ES-I3 (cell line): ENCODE results near the gene TMEM273.

Source experiments
- H3K36me3 ChIP-seq: 2 replicates; pipeline ENCODE4 v1.6.1; 2013; ENCODE audit warnings: mild to moderate bottlenecking, low read length, control low read depth, moderate library complexity; ENCODE audit not compliant: insufficient read depth
- H3K4me1 ChIP-seq: 2 replicates; pipeline ENCODE4 v1.6.1; 2013; ENCODE audit warnings: mild to moderate bottlenecking, control low read depth, low read length; ENCODE audit not compliant: insufficient read depth
- H3K9ac ChIP-seq: 2 replicates; pipeline ENCODE4 v1.6.1; 2013; ENCODE audit warnings: low read depth, mild to moderate bottlenecking, low read length, moderate library complexity
- H3K9me3 ChIP-seq: 2 replicates; pipeline ENCODE4 v1.6.1; 2013; ENCODE audit warnings: mild to moderate bottlenecking, low read length, moderate library complexity; ENCODE audit not compliant: control insufficient read depth, insufficient read depth

Gene TMEM273

DNA sequence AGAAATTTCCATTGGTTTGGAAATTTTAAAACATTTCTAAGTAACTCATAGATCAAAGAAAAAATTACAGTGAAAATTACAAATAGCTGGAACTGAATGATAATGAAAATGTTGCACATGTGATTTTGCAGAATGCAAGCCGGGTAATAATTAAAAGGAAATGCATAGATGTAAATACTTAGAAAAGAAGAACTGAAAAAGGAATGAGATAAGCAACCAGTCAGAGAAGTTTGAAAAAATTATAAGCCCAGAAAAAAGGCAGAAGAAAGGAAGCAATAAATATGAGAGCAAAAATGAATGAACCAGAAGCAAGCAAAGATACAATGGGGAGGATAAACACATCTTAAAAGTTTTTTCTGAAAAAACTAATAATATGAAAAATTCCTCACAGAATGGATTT lies 3.2 kb upstream of the TMEM273 start:
- Histone ChIP-seq H3K4me1 (no peaks in the 10 kb centered on the region), H3K9me3 (no peaks in the 10 kb centered on the region), H3K9ac (no peak overlapping the region), H3K36me3 (no peaks in the 10 kb centered on the region)

DNA sequence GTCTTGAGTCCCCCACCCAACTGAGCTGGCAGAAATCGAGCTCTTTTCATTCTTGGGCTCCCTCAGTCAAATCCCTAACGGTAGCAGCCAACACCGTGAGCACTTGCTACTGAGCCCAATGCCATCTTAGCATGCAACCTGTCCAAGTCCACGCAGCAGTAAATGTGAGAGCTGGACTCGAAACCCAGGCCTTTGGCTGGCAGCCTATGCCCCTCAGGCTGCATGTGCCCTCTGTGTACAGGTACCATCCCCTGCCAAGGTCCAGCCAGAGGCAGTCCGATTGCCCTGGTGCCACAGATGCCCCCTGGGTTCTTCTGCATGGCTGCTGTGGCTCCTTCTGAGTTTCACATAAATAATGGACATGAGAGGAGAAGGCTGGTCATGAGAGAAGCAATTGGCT lies 1.2 kb upstream of the TMEM273 start:
- Histone ChIP-seq H3K36me3 (no peaks in the 10 kb centered on the region), H3K4me1 (no peaks in the 10 kb centered on the region), H3K9me3 (no peaks in the 10 kb centered on the region), H3K9ac (no peak overlapping the region)

DNA sequence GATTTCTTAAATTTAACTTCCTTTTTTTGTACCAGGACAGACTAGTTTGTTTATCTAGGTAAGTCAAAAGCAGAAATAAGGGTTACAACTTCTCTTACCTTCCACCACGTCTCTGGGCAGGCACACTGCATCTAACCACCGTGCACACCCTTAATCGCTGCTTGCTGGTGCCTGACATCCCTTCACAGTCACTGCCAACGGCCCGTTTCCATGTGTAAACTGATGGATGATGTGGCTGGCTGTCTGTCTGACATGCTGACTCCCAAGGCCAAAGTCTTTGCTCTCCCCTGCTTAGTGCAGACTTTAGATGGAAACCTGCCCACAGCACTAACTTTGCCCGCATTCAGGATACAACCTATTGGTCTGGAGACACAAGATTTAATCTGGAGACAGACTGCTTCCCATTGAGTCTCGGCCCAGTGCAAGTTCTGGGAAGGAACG lies 1.1 kb downstream of the TMEM273 start:
- no peaks in the 10 kb centered on the region for H3K9me3 ChIP-seq
- no peaks in the 10 kb centered on the region for H3K36me3 ChIP-seq
- no peak overlapping the region for H3K9ac ChIP-seq
- H3K4me1 ChIP-seq, result no peaks in the 10 kb centered on the region

DNA sequence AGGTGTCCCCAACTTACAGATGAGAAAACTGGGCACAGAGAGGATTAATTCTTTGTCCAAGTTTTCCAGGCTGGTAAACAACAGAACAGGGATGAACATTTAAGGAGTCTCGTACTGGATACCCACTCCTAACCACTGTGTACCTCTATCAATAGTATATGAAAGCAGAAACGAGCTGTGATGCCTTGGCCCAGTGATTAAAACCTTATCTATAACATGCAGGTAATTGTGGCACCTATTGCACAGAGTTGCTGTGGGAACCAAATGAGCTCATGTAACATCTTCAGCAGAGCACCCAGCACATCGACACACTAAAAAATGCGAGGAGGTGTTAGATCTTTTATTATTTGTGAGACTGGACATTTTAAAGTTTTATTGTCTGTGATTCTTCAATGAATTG lies 1.6 kb downstream of the TMEM273 start:
- Histone ChIP-seq H3K9me3 (no peaks in the 10 kb centered on the region), H3K36me3 (no peaks in the 10 kb centered on the region), H3K9ac (no peak overlapping the region), H3K4me1 (no peaks in the 10 kb centered on the region)

DNA sequence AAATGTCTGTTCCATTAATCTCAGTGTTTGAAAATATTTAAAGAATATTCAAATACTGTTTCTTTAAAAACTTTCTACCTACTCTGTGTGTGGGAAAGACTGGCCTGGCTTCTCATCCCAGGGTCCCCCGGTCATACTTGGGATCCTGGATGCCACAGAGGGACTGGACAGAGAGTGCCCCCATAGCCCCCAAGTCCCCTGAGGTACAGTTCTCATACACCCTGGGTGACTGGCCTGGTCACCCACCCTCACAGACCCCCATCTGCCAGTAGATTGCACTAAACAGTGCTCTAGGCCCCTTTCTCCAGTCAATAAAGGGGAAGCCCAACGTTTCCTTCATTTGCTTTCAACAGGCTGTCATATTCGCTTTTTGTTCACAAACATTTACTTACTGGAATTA lies 3.0 kb downstream of the TMEM273 start:
- no peak overlapping the region for H3K9ac ChIP-seq
- no peaks in the 10 kb centered on the region for H3K36me3 ChIP-seq
- no peaks in the 10 kb centered on the region for H3K9me3 ChIP-seq
- no peaks in the 10 kb centered on the region for H3K4me1 ChIP-seq

DNA sequence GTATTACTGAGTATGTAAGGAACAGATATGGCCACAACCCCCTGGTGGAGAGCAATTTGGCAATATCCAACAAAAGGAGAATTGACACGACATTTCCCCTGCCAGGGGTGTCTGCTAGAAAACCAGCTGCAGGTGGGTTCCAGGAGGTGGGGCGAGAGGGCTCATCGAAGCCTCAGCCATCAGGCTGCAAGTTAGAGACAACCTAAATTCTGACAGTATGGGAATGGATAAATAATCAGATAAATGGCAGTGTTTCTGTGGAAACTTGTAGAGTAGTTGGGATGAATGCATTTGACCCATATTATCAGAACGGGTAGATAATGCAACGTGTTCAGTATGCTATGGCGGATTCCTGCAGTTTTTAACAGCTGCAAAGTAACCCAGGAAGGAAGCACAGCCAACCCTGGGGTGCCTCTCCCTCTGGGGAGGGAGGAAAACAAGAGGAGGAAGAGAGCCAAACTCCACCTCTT lies 3.5 kb downstream of the TMEM273 start:
- Histone ChIP-seq H3K9ac (no peak overlapping the region), H3K4me1 (no peaks in the 10 kb centered on the region), H3K9me3 (no peaks in the 10 kb centered on the region), H3K36me3 (no peaks in the 10 kb centered on the region)

DNA sequence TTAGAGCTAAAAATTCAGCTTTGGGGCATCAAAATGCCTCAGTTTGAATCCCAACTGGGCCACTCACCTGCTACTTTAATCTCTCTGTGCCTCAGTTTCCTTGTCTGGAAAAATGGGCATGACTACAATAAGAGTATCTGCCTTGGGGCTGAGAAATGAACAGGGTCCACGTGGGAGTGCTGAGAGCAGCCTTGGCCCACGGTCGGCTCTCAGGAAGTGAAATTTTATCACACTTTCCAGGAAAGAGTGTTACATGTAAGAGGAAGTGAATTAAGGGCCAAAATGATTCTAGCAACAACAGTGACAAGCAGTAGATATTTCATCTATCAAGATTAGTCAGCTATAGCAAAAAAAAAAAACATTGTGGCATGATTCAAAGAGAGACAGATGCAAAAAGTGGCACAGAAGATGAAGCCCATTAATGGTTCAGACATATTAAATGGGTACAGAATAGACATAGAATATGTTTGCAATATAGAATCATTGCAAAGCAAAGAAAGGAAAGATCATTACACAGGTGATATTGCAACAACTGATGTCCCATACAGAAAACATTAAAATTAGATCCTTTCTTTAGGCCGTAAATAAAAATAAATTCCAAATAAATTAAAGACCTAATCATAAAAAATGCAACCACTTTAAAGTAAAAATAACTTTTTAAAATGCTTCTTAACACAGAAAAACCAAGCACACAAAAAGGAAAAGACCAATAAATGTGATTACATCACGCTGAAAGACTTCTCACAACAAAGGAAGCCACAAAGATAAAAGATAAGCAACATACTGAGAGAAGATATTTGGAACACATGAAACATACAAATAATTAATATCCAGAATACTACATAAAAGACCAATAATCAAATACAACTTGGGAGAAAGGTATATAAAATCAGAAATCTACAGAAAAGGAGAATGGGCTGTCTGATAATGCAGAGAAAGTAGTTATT lies 4.3 kb downstream of the TMEM273 start:
- Histone ChIP-seq H3K9me3 (no peaks in the 10 kb centered on the region), H3K9ac (no peak overlapping the region), H3K36me3 (no peaks in the 10 kb centered on the region), H3K4me1 (no peaks in the 10 kb centered on the region)

DNA sequence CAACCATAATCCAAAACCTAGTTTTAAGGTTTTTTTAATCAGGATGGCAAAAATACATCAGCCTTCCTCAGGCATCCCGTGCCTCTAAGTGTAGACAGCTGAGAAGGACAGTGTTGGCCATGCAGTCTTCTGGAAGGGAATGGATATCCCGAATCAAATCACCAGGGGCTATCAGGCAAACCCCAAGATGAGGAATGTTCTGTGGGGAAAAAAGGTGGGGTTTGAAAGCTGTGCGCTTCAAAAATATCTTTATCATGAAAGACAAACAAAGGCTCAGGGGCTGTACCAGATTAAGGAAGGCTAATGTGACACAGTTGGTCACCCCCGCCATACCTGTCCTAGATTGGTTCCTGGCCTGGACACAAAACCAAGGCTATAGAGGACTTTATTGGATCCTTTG lies 5.4 kb downstream of the TMEM273 start:
- no peaks in the 10 kb centered on the region for H3K36me3 ChIP-seq
- H3K9me3 ChIP-seq, result no peaks in the 10 kb centered on the region
- no peak overlapping the region for H3K9ac ChIP-seq
- no peaks in the 10 kb centered on the region for H3K4me1 ChIP-seq

DNA sequence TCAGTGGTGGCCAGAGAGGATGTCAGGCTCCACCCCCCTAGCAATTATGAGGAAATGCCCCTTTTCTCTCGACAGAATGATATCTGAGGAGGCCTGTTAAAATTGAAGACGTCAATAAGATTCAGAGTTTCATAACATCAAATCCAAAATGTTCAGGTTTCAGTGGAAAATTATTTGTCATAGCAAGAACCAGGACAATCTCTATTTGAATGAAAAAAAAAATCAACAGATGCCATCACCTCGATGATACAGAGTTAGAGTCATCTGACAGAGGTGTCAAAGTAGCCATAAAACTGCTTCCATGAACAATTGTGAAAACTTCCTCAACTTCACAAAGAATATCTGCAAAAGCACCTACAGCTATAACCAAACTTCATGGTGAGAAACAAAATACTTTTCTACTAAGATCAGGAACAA lies 7.7 kb downstream of the TMEM273 start:
- Histone ChIP-seq H3K9ac (no peak overlapping the region), H3K9me3 (no peaks in the 10 kb centered on the region), H3K36me3 (no peaks in the 10 kb centered on the region), H3K4me1 (no peaks in the 10 kb centered on the region)

DNA sequence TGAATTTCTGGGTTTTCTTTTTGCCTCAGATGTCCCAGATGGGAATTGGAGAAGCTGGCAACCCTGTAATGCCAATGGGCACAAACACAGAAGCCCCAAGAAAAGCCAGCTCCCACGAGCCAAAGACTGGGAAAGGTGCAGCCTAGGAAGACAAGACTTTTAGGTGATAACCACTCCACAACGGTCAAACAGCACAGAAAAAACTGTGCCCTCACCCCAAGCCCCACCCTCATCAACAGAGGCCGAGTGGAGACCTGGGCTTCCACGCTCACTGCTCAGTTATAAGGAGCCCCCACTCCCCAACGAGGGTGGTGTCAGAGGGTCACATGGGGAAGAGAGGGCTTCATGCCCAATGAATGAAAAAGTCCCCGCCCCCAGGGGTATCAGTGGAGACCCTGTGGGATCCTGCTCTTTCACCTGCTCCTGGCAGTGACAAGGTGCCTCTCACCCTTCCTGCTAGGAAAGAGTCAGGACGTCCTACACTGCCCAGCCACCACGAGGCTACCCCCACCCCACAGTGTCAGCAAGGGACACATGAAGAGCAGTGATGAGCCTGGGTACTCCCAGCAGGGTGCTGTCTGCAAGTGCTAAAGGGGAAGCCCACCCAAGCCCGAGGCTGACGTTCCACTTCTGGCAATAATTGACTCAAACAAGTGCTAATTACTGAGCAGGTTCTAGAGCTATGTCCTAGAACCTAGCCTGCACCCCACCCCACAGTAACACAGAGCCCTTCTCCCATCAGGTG lies 8.3 kb downstream of the TMEM273 start:
- no peaks in the 10 kb centered on the region for H3K9me3 ChIP-seq
- H3K9ac ChIP-seq, result no peak overlapping the region
- no peaks in the 10 kb centered on the region for H3K36me3 ChIP-seq
- no peaks in the 10 kb centered on the region for H3K4me1 ChIP-seq

DNA sequence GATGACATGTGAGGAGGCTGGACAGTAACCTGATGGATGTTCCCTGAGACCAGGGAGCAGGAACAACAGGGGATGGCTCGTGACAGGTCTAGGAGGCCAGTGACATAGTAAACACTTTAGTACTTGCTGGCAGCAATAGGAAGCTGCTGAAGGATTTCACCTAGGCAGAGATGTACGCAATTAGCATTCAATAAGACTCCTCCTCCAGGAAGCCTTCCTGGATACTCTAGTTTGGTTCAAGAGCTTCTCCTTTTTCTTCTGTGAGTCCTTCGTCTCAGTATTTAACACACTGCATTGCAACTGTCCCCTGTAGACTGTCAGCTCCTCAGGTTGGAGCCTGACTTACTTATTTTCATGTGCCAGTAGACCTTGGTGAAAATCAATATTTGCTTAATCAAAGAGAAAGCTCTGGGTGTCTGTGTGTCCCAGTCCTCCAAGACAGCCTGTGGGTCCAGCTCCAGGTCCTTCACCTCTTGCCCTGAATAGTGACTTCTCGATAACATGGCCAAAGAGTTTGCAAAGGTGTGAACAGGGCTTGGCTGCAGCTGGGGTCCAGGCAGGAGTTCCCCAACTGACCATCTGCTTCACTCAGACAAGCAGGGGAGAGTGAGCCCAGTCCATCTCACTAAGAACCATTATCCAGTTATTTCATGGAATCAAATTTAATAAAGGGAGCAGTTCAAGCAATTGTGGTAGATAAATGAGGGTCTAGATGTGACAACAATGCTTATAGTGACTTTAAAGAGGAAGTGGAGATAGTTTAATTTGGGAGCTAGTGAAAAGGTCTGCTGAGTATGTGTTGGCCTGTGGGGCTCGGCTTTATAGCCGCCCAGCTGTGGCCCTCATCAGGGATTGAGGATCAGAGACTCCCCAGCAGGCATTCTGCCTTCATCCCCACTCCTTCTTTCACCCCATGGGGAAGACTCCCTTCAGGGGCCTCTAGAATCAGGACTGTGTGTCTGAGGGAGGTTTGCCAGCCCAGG lies 9.4 kb downstream of the TMEM273 start:
- Histone ChIP-seq H3K36me3 (no peaks in the 10 kb centered on the region), H3K9ac (no peak overlapping the region), H3K9me3 (no peaks in the 10 kb centered on the region), H3K4me1 (no peaks in the 10 kb centered on the region)

DNA sequence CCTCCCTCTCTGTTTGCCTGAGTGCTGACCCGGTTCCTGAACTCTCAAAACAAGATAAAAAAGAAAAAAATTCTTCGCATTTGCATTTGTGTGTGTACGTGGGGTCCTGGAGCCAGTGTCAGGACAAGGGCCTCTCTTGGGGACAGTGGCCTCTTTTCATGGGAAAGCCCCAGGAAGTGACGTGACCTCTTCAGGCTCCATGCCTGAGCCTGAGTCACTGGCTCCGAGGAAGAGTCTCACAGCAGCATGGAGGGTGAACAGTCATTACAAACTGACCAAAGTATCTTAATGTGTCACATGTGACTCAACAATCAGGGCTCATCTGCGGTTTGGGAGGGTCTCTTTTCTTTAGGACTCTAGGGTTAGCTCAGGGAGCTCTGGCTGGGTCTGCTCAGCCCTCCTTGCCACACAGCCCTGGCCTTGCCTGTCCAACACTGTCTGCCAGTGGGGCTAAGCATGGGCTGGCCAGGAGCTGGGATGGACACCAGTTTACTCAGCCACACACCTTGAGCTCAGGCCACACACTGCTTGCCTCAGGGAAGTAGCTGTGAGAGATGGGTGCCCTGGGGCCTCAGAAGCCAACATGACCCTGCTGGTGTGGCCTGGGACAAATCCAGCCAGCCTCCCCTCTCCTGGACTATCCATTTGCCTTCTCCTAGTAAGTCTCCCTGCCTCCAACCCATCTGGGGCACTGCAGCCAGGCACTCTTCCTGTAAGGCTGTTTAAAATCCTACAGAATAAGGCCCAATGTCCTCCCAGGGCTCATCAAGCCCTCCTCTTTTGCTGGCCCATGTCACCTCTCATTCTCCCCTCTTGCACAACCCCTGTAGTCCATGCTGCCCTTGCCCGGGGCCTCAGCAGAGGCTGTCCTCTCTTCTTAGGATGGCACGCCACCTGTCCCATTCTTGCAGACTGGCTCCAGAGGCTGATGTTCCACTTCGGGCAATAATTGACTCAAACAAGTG lies 10.5 kb downstream of the TMEM273 start:
- no peaks in the 10 kb centered on the region for H3K36me3 ChIP-seq
- H3K9me3 ChIP-seq, result no peaks in the 10 kb centered on the region
- H3K9ac ChIP-seq, result no peak overlapping the region
- no peaks in the 10 kb centered on the region for H3K4me1 ChIP-seq
